HEK293 (cell line): ENCODE data around the gene PATL2.
"Not testable (repeated sequence)": the region's sequence is repeated elsewhere in the genome, so short reads cannot be mapped to it uniquely, and the experiment has no call there.

Experiments used
- CTCF ChIA-PET: fragments of 350-600 bp; formaldehyde crosslinking; extraction: SDS; loops from one replicate; lab custom pipeline; 2021; ENCODE audit warnings: antibody characterized with exemption; lab: Yijun Ruan, JAX
- POLR2A ChIA-PET: fragments of 300-600 bp; formaldehyde crosslinking; extraction: SDS; loops from one replicate; lab custom pipeline; 2020; ENCODE audit warnings: antibody characterized with exemption, inconsistent platforms; lab: Yijun Ruan, JAX
- H3K27ac ChIP-seq: fragments of 200-500 bp; sonication (Bioruptor generic); 2 replicates; pipeline ENCODE4 v1.5.1; 2014; ENCODE audit warnings: low read depth, low read length, control low read depth, inconsistent platforms; ENCODE audit errors: extremely low read depth
- H3K36me3 ChIP-seq, 2 experiments: fragments of 200-500 bp in 1 of 2; sonication (Bioruptor generic) in 1 of 2; 1 replicate in 1 of 2; 2 replicates in 1 of 2; pipeline ENCODE4 v1.5.1; 2014 to 2017; ENCODE audit warnings: inconsistent platforms in 2 of 2, low read length in 2 of 2; ENCODE audit not compliant: control insufficient read depth in 2 of 2, insufficient read depth in 1 of 2
- H3K4me1 ChIP-seq: fragments of 200-500 bp; sonication (Bioruptor generic); 2 replicates; pipeline ENCODE4 v1.5.1; 2014; ENCODE audit warnings: mild to moderate bottlenecking, low read length, inconsistent platforms; ENCODE audit not compliant: control insufficient read depth, insufficient read depth
- H3K4me3 ChIP-seq: 2 replicates; pipeline ENCODE4 v1.5.1; 2011; ENCODE audit warnings: low read depth, mild to moderate bottlenecking, control low read depth, low read length, moderate library complexity
- H3K9me3 ChIP-seq: fragments of 200-500 bp; sonication (Bioruptor generic); 2 replicates; pipeline ENCODE4 v1.5.1; 2014; ENCODE audit warnings: low read depth, low read length, inconsistent platforms; ENCODE audit not compliant: control insufficient read depth, insufficient read depth
- GLIS1 ChIP-seq: fragments of 450-650 bp; formaldehyde crosslinking; IDR thresholded peaks from 2 replicates; pipeline ENCODE4 v1.5.1; 2016; ENCODE audit warnings: missing biosample characterization, missing genetic modification characterization
- HOXA7 ChIP-seq: sonication (generic); formaldehyde crosslinking; IDR thresholded peaks from 2 replicates; pipeline ENCODE4 v1.8.1; 2022; ENCODE audit warnings: missing genetic modification reagents, borderline replicate concordance
- RBAK ChIP-seq: fragments of 450-650 bp; formaldehyde crosslinking; IDR thresholded peaks from 2 replicates; pipeline ENCODE4 v1.5.1; 2016; ENCODE audit warnings: missing biosample characterization, missing genetic modification characterization
- TRIM28 ChIP-seq: IDR thresholded peaks from 2 replicates; pipeline ENCODE4 v1.6.1; 2011; ENCODE audit warnings: low read length, control low read depth, borderline replicate concordance
- ZEB2 ChIP-seq: fragments of 450-650 bp; formaldehyde crosslinking; IDR thresholded peaks from 2 replicates; pipeline ENCODE4 v1.5.1; 2016; ENCODE audit warnings: missing biosample characterization, missing genetic modification characterization
- ZFHX2 ChIP-seq: fragments of 450-650 bp; formaldehyde crosslinking; conservative IDR thresholded peaks from 2 replicates; pipeline ENCODE4 v1.5.1; 2016; ENCODE audit warnings: missing biosample characterization, missing genetic modification characterization
- ZNF138 ChIP-seq: fragments of 450-650 bp; formaldehyde crosslinking; IDR thresholded peaks from 2 replicates; pipeline ENCODE4 v1.5.1; 2016; ENCODE audit warnings: missing biosample characterization, missing genetic modification characterization, borderline replicate concordance
- ZNF311 ChIP-seq: fragments of 450-650 bp; formaldehyde crosslinking; IDR thresholded peaks from 2 replicates; pipeline ENCODE4 v1.5.1; 2017; ENCODE audit warnings: missing biosample characterization, missing genetic modification characterization, borderline replicate concordance
- ZNF341 ChIP-seq: fragments of 450-650 bp; formaldehyde crosslinking; IDR thresholded peaks from 2 replicates; pipeline ENCODE4; 2016; ENCODE audit warnings: low read depth, missing biosample characterization, missing genetic modification characterization
- ZNF350 ChIP-seq: fragments of 450-650 bp; formaldehyde crosslinking; IDR thresholded peaks from 2 replicates; pipeline ENCODE4 v1.5.0; 2017; ENCODE audit warnings: missing biosample characterization, mild to moderate bottlenecking, missing genetic modification characterization
- ZNF501 ChIP-seq: fragments of 450-650 bp; formaldehyde crosslinking; IDR thresholded peaks from 2 replicates; pipeline ENCODE4 v1.5.1; 2016; ENCODE audit warnings: missing biosample characterization, missing genetic modification characterization
- ZNF560 ChIP-seq: fragments of 450-650 bp; formaldehyde crosslinking; IDR thresholded peaks from 2 replicates; pipeline ENCODE4 v1.5.1; 2017; ENCODE audit warnings: missing biosample characterization, missing genetic modification characterization, borderline replicate concordance
- ZNF664 ChIP-seq: fragments of 450-650 bp; formaldehyde crosslinking; IDR thresholded peaks from 2 replicates; pipeline ENCODE4 v1.5.1; 2016; ENCODE audit warnings: missing biosample characterization, missing genetic modification characterization
- ZNF701 ChIP-seq: fragments of 450-650 bp; formaldehyde crosslinking; IDR thresholded peaks from 2 replicates; pipeline ENCODE4 v1.5.1; 2016; ENCODE audit warnings: missing biosample characterization, missing genetic modification characterization
- ZNF707 ChIP-seq: fragments of 450-650 bp; formaldehyde crosslinking; IDR thresholded peaks from 2 replicates; pipeline ENCODE4 v1.5.1; 2016; ENCODE audit warnings: missing biosample characterization, missing genetic modification characterization
- ZNF830 ChIP-seq: fragments of 450-650 bp; IDR thresholded peaks from 2 replicates; pipeline ENCODE4 v1.5.0; 2018; ENCODE audit warnings: missing biosample characterization, missing genetic modification characterization, low read depth, mild to moderate bottlenecking, moderate library complexity
- ZSCAN30 ChIP-seq: fragments of 450-650 bp; IDR thresholded peaks from 2 replicates; pipeline ENCODE4 v1.5.1; 2018; ENCODE audit warnings: missing biosample characterization, mild to moderate bottlenecking, missing genetic modification characterization, moderate library complexity
- TF ChIP-seq, protein P1 (sequence below): fragments of 450-650 bp; formaldehyde crosslinking; IDR thresholded peaks from 2 replicates; pipeline ENCODE4 v1.5.1; 2016; ENCODE audit warnings: missing biosample characterization, missing genetic modification characterization
- TF ChIP-seq, protein P2 (sequence below): fragments of 450-650 bp; formaldehyde crosslinking; IDR thresholded peaks from 2 replicates; pipeline ENCODE4 v1.5.1; 2016; ENCODE audit warnings: missing biosample characterization, missing genetic modification characterization
- TF ChIP-seq, protein P3 (sequence below): fragments of 450-650 bp; formaldehyde crosslinking; IDR thresholded peaks from 2 replicates; pipeline ENCODE4 v1.5.1; 2016; ENCODE audit warnings: missing biosample characterization, missing genetic modification characterization

The PATL2 gene

DNA sequence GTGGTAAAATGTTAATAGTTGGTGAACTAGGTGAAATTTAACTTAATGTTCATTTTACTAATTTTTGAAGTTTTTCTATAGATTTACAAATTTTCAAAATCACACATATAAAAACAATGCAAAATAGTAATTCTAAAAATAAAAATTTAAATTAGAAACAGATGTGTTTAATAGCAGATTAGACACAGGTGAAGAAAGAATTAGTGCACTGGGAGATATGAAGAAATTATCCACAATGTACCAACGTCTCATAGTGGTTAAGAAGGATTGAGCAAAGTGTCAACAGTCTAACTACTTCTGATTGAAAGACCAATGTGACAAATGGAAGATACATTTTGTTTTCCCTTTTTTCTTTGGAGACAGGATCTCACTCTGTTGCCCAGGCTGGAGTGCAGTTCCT lies 74.1 kb downstream of the PATL2 start:
- Histone ChIP-seq H3K27ac (no peak overlapping the region), H3K4me1 (no peaks in the 10 kb centered on the region), H3K9me3 (no peaks in the 10 kb centered on the region), H3K4me3 (no peak overlapping the region), H3K36me3 (peaks cover 13 to 18% of the 10 kb centered on the region in 2 experiments; a peak in 2 of 3 replicates)
- CTCF ChIA-PET: interaction anchor here (0.6 kb wide), 1 partner anchor 45 kb away, joined by 6 read pairs; no protein-coding TSS in a partner anchor
- POLR2A ChIA-PET: no interaction called here
- no peak for TF ChIP-seq ZNF138 (tag by site-specific recombination)
- TF ChIP-seq, protein P1, sequence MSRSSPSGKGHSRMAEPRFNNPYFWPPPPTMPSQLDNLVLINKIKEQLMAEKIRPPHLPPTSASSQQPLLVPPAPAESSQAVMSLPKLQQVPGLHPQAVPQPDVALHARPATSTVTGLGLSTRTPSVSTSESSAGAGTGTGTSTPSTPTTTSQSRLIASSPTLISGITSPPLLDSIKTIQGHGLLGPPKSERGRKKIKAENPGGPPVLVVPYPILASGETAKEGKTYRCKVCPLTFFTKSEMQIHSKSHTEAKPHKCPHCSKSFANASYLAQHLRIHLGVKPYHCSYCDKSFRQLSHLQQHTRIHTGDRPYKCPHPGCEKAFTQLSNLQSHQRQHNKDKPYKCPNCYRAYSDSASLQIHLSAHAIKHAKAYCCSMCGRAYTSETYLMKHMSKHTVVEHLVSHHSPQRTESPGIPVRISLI (tag by site-specific recombination): peak; percentile 29; the same call in 1 of the 2 replicates

DNA sequence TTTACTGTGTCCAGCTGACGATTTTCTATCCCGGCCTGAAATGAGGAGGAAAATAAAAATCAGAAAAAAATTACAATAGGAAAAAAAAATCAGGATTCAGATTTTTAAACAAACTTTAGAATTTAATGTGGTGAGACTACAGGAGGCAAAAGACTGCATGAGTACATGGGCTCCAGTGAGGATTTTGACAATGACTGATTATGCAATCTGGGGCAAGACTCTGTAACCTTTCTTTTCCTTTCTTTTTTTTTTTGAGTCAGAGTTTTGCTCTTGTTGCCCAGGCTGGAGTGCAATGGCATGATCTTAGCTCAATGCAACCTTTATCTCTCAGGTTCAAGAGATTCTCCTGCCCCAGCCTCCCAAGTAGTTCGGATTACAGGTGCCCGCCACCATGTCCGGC lies 77.5 kb downstream of the PATL2 start:
- TF ChIP-seq ZNF664 (tag by site-specific recombination) (no peak), ZNF701 (tag by site-specific recombination) (no peak), GLIS1 (tag by site-specific recombination) (no peak), ZNF501 (tag by site-specific recombination) (no peak), TRIM28 (no peak), ZNF707 (no peak), ZNF311 (no peak), ZFHX2 (tag by site-specific recombination) (no peak), ZNF830 (tag by site-specific recombination) (no peak), ZNF341 (tag by site-specific recombination) (no peak), ZNF350 (tag by site-specific recombination) (no peak), RBAK (tag by site-specific recombination) (no peak), ZSCAN30 (no peak), HOXA7 (no peak), ZNF560 (no peak), ZEB2 (tag by site-specific recombination) (no peak)
- TF ChIP-seq, protein P2, sequence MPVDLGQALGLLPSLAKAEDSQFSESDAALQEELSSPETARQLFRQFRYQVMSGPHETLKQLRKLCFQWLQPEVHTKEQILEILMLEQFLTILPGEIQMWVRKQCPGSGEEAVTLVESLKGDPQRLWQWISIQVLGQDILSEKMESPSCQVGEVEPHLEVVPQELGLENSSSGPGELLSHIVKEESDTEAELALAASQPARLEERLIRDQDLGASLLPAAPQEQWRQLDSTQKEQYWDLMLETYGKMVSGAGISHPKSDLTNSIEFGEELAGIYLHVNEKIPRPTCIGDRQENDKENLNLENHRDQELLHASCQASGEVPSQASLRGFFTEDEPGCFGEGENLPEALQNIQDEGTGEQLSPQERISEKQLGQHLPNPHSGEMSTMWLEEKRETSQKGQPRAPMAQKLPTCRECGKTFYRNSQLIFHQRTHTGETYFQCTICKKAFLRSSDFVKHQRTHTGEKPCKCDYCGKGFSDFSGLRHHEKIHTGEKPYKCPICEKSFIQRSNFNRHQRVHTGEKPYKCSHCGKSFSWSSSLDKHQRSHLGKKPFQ (tag by site-specific recombination): no peak
- TF ChIP-seq, protein P3, sequence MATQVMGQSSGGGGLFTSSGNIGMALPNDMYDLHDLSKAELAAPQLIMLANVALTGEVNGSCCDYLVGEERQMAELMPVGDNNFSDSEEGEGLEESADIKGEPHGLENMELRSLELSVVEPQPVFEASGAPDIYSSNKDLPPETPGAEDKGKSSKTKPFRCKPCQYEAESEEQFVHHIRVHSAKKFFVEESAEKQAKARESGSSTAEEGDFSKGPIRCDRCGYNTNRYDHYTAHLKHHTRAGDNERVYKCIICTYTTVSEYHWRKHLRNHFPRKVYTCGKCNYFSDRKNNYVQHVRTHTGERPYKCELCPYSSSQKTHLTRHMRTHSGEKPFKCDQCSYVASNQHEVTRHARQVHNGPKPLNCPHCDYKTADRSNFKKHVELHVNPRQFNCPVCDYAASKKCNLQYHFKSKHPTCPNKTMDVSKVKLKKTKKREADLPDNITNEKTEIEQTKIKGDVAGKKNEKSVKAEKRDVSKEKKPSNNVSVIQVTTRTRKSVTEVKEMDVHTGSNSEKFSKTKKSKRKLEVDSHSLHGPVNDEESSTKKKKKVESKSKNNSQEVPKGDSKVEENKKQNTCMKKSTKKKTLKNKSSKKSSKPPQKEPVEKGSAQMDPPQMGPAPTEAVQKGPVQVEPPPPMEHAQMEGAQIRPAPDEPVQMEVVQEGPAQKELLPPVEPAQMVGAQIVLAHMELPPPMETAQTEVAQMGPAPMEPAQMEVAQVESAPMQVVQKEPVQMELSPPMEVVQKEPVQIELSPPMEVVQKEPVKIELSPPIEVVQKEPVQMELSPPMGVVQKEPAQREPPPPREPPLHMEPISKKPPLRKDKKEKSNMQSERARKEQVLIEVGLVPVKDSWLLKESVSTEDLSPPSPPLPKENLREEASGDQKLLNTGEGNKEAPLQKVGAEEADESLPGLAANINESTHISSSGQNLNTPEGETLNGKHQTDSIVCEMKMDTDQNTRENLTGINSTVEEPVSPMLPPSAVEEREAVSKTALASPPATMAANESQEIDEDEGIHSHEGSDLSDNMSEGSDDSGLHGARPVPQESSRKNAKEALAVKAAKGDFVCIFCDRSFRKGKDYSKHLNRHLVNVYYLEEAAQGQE: no peak
- POLR2A ChIA-PET: no interaction called here
- no peaks in the 10 kb centered on the region for H3K4me1 ChIP-seq
- CTCF ChIA-PET: interaction anchor here (1.7 kb wide), 1 partner anchor 55 kb away, joined by 3 read pairs; no protein-coding TSS in a partner anchor
- H3K36me3 ChIP-seq: peaks cover 19 to 33% of the 10 kb centered on the region in 2 experiments
- no peak overlapping the region for H3K27ac ChIP-seq
- H3K4me3 ChIP-seq: no peak overlapping the region
- no peaks in the 10 kb centered on the region for H3K9me3 ChIP-seq

DNA sequence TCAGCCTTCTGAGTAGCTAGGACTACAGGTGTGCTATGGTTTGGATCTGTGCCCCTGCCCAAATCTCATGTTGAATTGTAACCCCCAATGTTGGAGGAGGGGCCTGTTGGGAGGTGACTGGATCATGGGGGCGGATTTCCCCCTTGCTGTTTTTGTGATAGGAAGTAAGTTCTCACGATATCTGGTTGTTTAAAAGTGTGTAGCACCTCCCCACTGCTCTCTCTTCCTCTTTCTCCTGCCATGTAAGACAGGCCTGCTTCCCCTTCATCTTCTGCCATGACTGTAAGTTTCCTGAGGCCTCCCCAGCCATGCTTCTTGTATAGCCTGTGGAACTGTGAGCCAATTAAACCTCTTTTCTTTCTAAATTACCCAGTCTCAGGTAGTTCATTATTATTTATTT lies 85.8 kb downstream of the PATL2 start:
- H3K4me1 ChIP-seq, H3K27ac ChIP-seq, H3K9me3 ChIP-seq, H3K4me3 ChIP-seq, POLR2A ChIA-PET, CTCF ChIA-PET: not testable (repeated sequence)
- H3K36me3 ChIP-seq: peaks cover 19 to 44% of the 10 kb centered on the region in 2 experiments
